RWPE2 (cell line): ENCODE measurements around the gene ATP5F1B.

Source experiments
- ATAC-seq: fragments of 200-7000 bp; cut with Tn5 transposase; 3 replicates; pipeline ENCODE4 v1.9.1; 2021; ENCODE audit warnings: low read depth
- DNase-seq: peaks from one replicate; pipeline ENCODE4 v3.0.0-alpha.2; 2020; ENCODE audit warnings: low spot score
- H3K27ac ChIP-seq: fragments of 450-650 bp; 2 replicates; pipeline ENCODE4 v1.5.1; 2017; ENCODE audit warnings: mild to moderate bottlenecking; ENCODE audit not compliant: poor library complexity, severe bottlenecking
- H3K27me3 ChIP-seq: fragments of 250-450 bp; sonication (Bioruptor Pico); 2 replicates; pipeline ENCODE4 v1.5.1; 2021; ENCODE audit warnings: mild to moderate bottlenecking, moderate library complexity; ENCODE audit not compliant: insufficient read depth, poor library complexity, severe bottlenecking
- H3K36me3 ChIP-seq: fragments of 250-450 bp; sonication (Bioruptor Pico); 2 replicates; pipeline ENCODE4 v1.5.1; 2020; ENCODE audit warnings: low read depth, mild to moderate bottlenecking, moderate library complexity
- H3K4me1 ChIP-seq: fragments of 250-450 bp; sonication (Bioruptor Pico); 2 replicates; pipeline ENCODE4 v1.5.1; 2021; ENCODE audit warnings: mild to moderate bottlenecking, moderate library complexity; ENCODE audit not compliant: insufficient read depth, poor library complexity, severe bottlenecking
- H3K4me3 ChIP-seq: fragments of 250-450 bp; sonication (Bioruptor Pico); 2 replicates; pipeline ENCODE4 v1.5.1; 2021; ENCODE audit warnings: mild to moderate bottlenecking, moderate library complexity; ENCODE audit not compliant: severe bottlenecking
- H3K9me3 ChIP-seq: fragments of 250-450 bp; sonication (Bioruptor Pico); 2 replicates; pipeline ENCODE4 v1.5.1; 2021; ENCODE audit warnings: mild to moderate bottlenecking, moderate library complexity; ENCODE audit not compliant: severe bottlenecking
- CTCF ChIP-seq: fragments of 450-650 bp; IDR thresholded peaks from one replicate; pipeline ENCODE4 v1.5.1; 2017; ENCODE audit warnings: mild to moderate bottlenecking, moderate library complexity; ENCODE audit not compliant: poor library complexity, severe bottlenecking

ATP5F1B gene

GRCh38 chr12:56668197-56668457, 22.3 kb upstream of the ATP5F1B start:
- TF ChIP-seq CTCF, result no peak

GRCh38 chr12:56661979-56662638, 16.3 kb upstream of the ATP5F1B start:
- peaks cover 41% of the 10 kb centered on the region for H3K36me3 ChIP-seq
- no peak for TF ChIP-seq CTCF
- ATAC-seq (0 out of 3 replicates have a peak, but pooled peaks have one; percentile 22), DNase-seq (no peak)
- H3K9me3 ChIP-seq, result no peaks in the 10 kb centered on the region
- no peak overlapping the region for H3K4me3 ChIP-seq
- no peaks in the 10 kb centered on the region for H3K27me3 ChIP-seq
- H3K27ac ChIP-seq, result peak overlapping the region; percentile 4
- no peaks in the 10 kb centered on the region for H3K4me1 ChIP-seq

More at GRCh38 chr12:56668197-56668457, 22.3 kb upstream of the ATP5F1B start:
- Histone ChIP-seq H3K27me3 (no peaks in the 10 kb centered on the region), H3K27ac (peak overlapping the region; percentile 4), H3K9me3 (no peaks in the 10 kb centered on the region), H3K4me1 (peaks cover 15% of the 10 kb centered on the region), H3K36me3 (peaks cover 98% of the 10 kb centered on the region), H3K4me3 (no peak overlapping the region)
- no peak for DNase-seq
- no peak for ATAC-seq

- ATAC-seq (0 out of 3 replicates have a peak, but pooled peaks have one; percentile 16), DNase-seq (no peak)
- Histone ChIP-seq H3K4me1 (no peaks in the 10 kb centered on the region), H3K36me3 (peaks cover 36% of the 10 kb centered on the region), H3K4me3 (no peak overlapping the region), H3K27ac (peak overlapping the region; percentile 4), H3K9me3 (no peaks in the 10 kb centered on the region), H3K27me3 (no peaks in the 10 kb centered on the region)
- no peak for TF ChIP-seq CTCF
These were observed 15.8 kb upstream of the ATP5F1B start for GRCh38 chr12:56661560-56661959.

GRCh38 chr12:56658921-56659320, 13.1 kb upstream of the ATP5F1B start:
- no peak overlapping the region for H3K4me3 ChIP-seq
- no peaks in the 10 kb centered on the region for H3K27me3 ChIP-seq
- no peak for TF ChIP-seq CTCF
- peaks cover 9% of the 10 kb centered on the region for H3K36me3 ChIP-seq
- H3K4me1 ChIP-seq, result no peaks in the 10 kb centered on the region
- ATAC-seq, result no peak
- DNase-seq, result no peak
- no peaks in the 10 kb centered on the region for H3K9me3 ChIP-seq
- H3K27ac ChIP-seq, result no peak overlapping the region
